ENCODE results near the gene ALK.

Gene ALK

GRCh38 chr2:29561181-29561580 lies 360.2 kb downstream of the ALK start:
- H3K27me3 ChIP-seq (replicated peaks; ENCODE audit: insufficient read depth, low read length): no peaks in the 10 kb centered on the region
- H3K9me3 ChIP-seq (replicated peaks; ENCODE audit: insufficient read depth, low read length): no peaks in the 10 kb centered on the region
- no peaks in the 10 kb centered on the region for H3K79me2 ChIP-seq (ENCODE audit: low read length)
- H3K4me1 ChIP-seq (ENCODE audit: low read length): no peaks in the 10 kb centered on the region
- no peaks in the 10 kb centered on the region for H3K36me3 ChIP-seq (replicated peaks; ENCODE audit: insufficient read depth, low read length)
- no peak overlapping the region for H3K9ac ChIP-seq (ENCODE audit: low read length)
- H3K27ac ChIP-seq (ENCODE audit: low read length): no peak overlapping the region
- TF ChIP-seq EZH2 (optimal IDR thresholded peaks at IDR 0.05; ENCODE audit: low read depth, low read length): no peak
- H3F3A ChIP-seq (ENCODE audit: insufficient read depth, low read length): no peaks in the 10 kb centered on the region
- H2AFZ ChIP-seq (ENCODE audit: low read length): no peak overlapping the region
- H4K20me1 ChIP-seq (ENCODE audit: insufficient read depth, low read length): no peaks in the 10 kb centered on the region
- H3K4me3 ChIP-seq (ENCODE audit: low read length): no peak overlapping the region
- H3K4me2 ChIP-seq (ENCODE audit: low read depth, low read length): no peak overlapping the region
- H3K9me2 ChIP-seq (replicated peaks; ENCODE audit: insufficient read depth, low read length): no peaks in the 10 kb centered on the region
- DNase-seq: no peak

GRCh38 chr2:29560566-29560965 lies 360.8 kb downstream of the ALK start:
- no peaks in the 10 kb centered on the region for H3K9me3 ChIP-seq (replicated peaks; ENCODE audit: insufficient read depth, low read length)
- no peaks in the 10 kb centered on the region for H4K20me1 ChIP-seq (ENCODE audit: insufficient read depth, low read length)
- no peak overlapping the region for H3K27ac ChIP-seq (ENCODE audit: low read length)
- H3K27me3 ChIP-seq (replicated peaks; ENCODE audit: insufficient read depth, low read length): no peaks in the 10 kb centered on the region
- DNase-seq: no peak
- no peaks in the 10 kb centered on the region for H3K9me2 ChIP-seq (replicated peaks; ENCODE audit: insufficient read depth, low read length)
- H3K4me1 ChIP-seq (ENCODE audit: low read length): no peaks in the 10 kb centered on the region
- TF ChIP-seq EZH2phosphoT487 (IDR thresholded peaks at IDR 0.05; ENCODE audit: low read length) (no peak), EZH2 (optimal IDR thresholded peaks at IDR 0.05; ENCODE audit: low read depth, low read length) (no peak), CTCF (IDR thresholded peaks at IDR 0.05; ENCODE audit: low read length) (no peak)
- H3F3A ChIP-seq (ENCODE audit: insufficient read depth, low read length): no peaks in the 10 kb centered on the region
- H3K36me3 ChIP-seq (replicated peaks; ENCODE audit: insufficient read depth, low read length): no peaks in the 10 kb centered on the region
- no peaks in the 10 kb centered on the region for H3K79me2 ChIP-seq (ENCODE audit: low read length)
- H3K4me2 ChIP-seq (ENCODE audit: low read depth, low read length): no peak overlapping the region
- no peak overlapping the region for H3K4me3 ChIP-seq (ENCODE audit: low read length)
- H3K9ac ChIP-seq (ENCODE audit: low read length): no peak overlapping the region
- H2AFZ ChIP-seq (ENCODE audit: low read length): no peak overlapping the region

GRCh38 chr2:29560030-29560429 lies 361.4 kb downstream of the ALK start:
- no peak for TF ChIP-seq EZH2phosphoT487 (IDR thresholded peaks at IDR 0.05; ENCODE audit: low read length)
- no peak for TF ChIP-seq EZH2 (optimal IDR thresholded peaks at IDR 0.05; ENCODE audit: low read depth, low read length)
- no peaks in the 10 kb centered on the region for H3K79me2 ChIP-seq (ENCODE audit: low read length)
- H3K9me2 ChIP-seq (replicated peaks; ENCODE audit: insufficient read depth, low read length): no peaks in the 10 kb centered on the region
- no peak overlapping the region for H3K9ac ChIP-seq (ENCODE audit: low read length)
- no peaks in the 10 kb centered on the region for H3K36me3 ChIP-seq (replicated peaks; ENCODE audit: insufficient read depth, low read length)
- H3F3A ChIP-seq (ENCODE audit: insufficient read depth, low read length): no peaks in the 10 kb centered on the region
- no peak for DNase-seq
- H3K4me3 ChIP-seq (ENCODE audit: low read length): no peak overlapping the region
- no peak overlapping the region for H3K4me2 ChIP-seq (ENCODE audit: low read depth, low read length)
- H3K27ac ChIP-seq (ENCODE audit: low read length): no peak overlapping the region
- no peak overlapping the region for H2AFZ ChIP-seq (ENCODE audit: low read length)
- H3K9me3 ChIP-seq (replicated peaks; ENCODE audit: insufficient read depth, low read length): no peaks in the 10 kb centered on the region
- H4K20me1 ChIP-seq (ENCODE audit: insufficient read depth, low read length): no peaks in the 10 kb centered on the region
- H3K27me3 ChIP-seq (replicated peaks; ENCODE audit: insufficient read depth, low read length): no peaks in the 10 kb centered on the region
- H3K4me1 ChIP-seq (ENCODE audit: low read length): no peaks in the 10 kb centered on the region

- Histone ChIP-seq H3F3A (ENCODE audit: insufficient read depth, low read length) (no peaks in the 10 kb centered on the region), H3K27ac (ENCODE audit: low read length) (no peak overlapping the region)
Measured at GRCh38 chr2:29559578-29559977, 361.8 kb downstream of the ALK start.

More at GRCh38 chr2:29559578-29559977, 361.8 kb downstream of the ALK start:
- no peak overlapping the region for H3K4me3 ChIP-seq (ENCODE audit: low read length)
- H3K4me2 ChIP-seq (ENCODE audit: low read depth, low read length): no peak overlapping the region
- H3K4me1 ChIP-seq (ENCODE audit: low read length): no peaks in the 10 kb centered on the region
- H3K79me2 ChIP-seq (ENCODE audit: low read length): no peaks in the 10 kb centered on the region
- no peak overlapping the region for H3K9ac ChIP-seq (ENCODE audit: low read length)
- TF ChIP-seq EZH2 (optimal IDR thresholded peaks at IDR 0.05; ENCODE audit: low read depth, low read length) (no peak), CTCF (IDR thresholded peaks at IDR 0.05; ENCODE audit: low read length) (no peak), EZH2phosphoT487 (IDR thresholded peaks at IDR 0.05; ENCODE audit: low read length) (no peak)
- no peaks in the 10 kb centered on the region for H3K9me2 ChIP-seq (replicated peaks; ENCODE audit: insufficient read depth, low read length)
- H4K20me1 ChIP-seq (ENCODE audit: insufficient read depth, low read length): no peaks in the 10 kb centered on the region
- H3K9me3 ChIP-seq (replicated peaks; ENCODE audit: insufficient read depth, low read length): no peaks in the 10 kb centered on the region
- no peaks in the 10 kb centered on the region for H3K27me3 ChIP-seq (replicated peaks; ENCODE audit: insufficient read depth, low read length)
- no peak overlapping the region for H2AFZ ChIP-seq (ENCODE audit: low read length)
- no peaks in the 10 kb centered on the region for H3K36me3 ChIP-seq (replicated peaks; ENCODE audit: insufficient read depth, low read length)
- no peak for DNase-seq
